ENCODE measurements around the gene TMEM121B.

TMEM121B gene

GRCh38 chr22:17137861-17138425 lies 16.8 kb upstream of the TMEM121B start:
- DNase-seq = no peak

DNA sequence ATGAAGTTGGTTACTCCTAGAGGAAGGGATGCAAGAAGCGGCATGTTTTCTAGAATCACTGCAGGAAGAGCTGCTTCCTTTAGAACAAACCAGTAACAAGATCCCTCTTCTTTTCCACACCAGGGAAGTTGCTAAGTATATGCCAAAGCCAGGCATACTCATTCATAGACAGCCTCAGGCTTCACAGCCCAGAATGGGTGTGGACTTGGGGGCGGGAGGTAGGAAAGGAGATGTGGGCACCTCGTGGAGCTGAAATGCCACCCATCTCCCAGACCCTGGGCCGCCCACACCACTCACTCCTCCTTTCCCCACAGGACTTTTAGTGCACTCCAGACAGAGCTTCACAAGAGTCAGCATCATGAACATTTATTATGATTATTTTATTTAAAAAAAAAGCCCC lies 16.0 kb upstream of the TMEM121B start:
- no peak for DNase-seq

- DNase-seq = no peak
Measured at GRCh38 chr22:17135153-17135760, 14.1 kb upstream of the TMEM121B start.

GRCh38 chr22:17133137-17133536 lies 12.0 kb upstream of the TMEM121B start:
- no peak for DNase-seq

GRCh38 chr22:17132112-17132511 lies 11.0 kb upstream of the TMEM121B start:
- DNase-seq = no peak

- DNase-seq = no peak
Measured at GRCh38 chr22:17131686-17132085, 10.5 kb upstream of the TMEM121B start.

GRCh38 chr22:17130199-17130598 lies 9.0 kb upstream of the TMEM121B start:
- no peak for DNase-seq

DNA sequence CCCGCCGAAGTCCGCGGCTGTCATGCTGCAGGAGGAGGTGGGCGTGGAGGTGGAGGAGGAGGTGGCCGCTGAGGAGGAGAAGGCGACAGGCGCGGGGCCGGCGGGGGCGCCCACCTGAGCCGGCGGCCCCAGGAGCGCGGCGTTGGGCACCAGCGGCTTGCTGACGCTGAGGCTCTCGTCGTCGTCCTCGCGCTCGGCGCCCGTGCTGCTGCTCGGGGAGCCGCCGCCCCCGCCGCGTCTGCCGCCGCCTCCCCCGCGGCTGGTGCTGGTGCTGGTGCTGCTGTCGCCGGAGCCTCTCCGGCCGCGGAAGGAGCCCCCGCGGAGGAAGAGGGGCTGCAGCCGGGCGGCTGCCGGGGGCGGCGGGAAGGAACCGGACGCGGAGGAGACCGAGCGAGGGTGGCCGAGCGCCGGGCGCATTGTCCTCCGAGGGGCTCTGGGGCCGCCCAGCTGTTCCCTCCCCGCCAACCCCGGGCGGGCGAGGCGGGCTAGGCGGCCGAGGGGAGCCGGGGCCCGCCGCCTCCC lies 388 bp downstream of the TMEM121B start:
- DNase-seq = no peak

GRCh38 chr22:17120281-17120680 lies 879 bp downstream of the TMEM121B start:
- DNase-seq = peak; percentile 92

DNA sequence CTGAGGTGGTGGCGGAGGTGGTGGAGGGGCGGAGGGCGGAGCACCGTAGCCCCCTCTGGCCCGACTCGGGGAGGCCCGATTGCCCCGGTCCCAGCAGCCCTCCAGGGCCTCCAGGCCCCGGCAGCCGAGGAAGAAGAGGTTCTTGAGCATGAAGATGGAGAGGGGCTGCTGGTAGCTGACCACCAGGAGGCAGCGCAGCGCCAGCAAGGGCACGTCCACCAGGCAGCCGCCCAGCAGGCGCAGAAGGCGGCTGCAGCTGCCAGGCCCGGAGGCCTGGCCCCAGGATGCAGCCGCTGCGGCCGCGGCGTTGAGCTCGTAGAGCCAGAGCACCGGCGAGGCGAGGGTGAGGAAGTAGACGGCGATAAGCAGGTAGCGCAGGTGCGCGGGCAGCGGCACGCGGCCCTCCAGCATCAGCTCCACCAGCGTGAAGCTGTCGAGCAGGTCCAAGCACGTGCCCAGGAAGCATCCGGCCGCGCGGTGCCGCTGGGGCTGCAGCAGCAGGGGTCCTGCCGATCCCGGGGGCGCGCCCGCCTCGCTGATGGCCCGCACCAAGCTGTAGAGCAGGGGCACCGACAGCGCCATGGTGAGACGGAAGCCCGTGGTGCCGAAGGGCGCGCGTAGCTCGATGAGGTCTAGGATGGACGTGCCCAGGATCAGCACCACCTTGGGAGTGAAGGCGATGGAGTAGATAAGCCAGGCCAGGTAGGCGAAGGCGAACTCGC lies 1.5 kb downstream of the TMEM121B start:
- DNase-seq = peak; percentile 69

- no peak for DNase-seq
Measured at GRCh38 chr22:17118342-17118741, 2.8 kb downstream of the TMEM121B start.

DNA sequence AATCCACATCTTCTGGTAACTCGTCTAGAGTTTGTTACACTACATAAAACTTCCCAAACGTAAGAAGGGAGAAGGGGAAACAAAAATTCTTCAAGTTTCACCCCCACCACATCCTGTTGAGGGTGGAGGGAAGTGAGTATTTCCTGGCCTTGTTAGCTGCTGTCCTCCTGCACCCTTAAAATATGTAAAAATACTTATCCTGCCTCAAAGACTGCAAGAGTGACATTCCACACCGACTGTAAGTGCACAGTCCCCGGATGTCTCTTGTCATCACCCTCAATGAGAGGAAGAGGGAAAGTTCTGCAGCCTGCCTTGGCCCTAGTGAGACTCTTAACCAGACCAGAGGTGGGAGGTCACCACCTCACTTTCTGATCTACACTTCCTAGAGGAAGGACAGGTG lies 3.3 kb downstream of the TMEM121B start:
- DNase-seq = no peak

DNA sequence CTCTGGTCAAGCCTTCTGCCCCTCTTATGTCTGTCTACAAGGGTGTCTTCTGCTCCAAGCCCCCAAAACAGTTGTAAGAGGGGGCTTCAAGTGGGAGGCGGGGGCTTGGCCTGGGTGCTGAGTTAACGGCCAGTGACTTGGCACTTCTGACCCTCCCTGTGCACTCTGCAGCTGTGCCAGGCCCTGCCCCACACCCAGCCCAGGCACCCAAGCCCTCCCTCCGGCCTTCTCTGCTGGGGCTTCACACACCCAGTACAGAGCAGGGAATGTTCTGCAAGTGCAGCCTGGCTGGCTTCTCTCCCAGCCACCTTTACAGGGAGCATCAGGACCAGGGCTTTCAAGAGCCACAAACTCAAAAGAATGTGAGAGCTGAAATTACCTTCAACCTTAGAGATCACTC lies 3.8 kb downstream of the TMEM121B start:
- no peak for DNase-seq

- DNase-seq = no peak
Measured at GRCh38 chr22:17116572-17117330, 4.4 kb downstream of the TMEM121B start.

GRCh38 chr22:17115945-17116565 lies 5.1 kb downstream of the TMEM121B start:
- DNase-seq = no peak

DNA sequence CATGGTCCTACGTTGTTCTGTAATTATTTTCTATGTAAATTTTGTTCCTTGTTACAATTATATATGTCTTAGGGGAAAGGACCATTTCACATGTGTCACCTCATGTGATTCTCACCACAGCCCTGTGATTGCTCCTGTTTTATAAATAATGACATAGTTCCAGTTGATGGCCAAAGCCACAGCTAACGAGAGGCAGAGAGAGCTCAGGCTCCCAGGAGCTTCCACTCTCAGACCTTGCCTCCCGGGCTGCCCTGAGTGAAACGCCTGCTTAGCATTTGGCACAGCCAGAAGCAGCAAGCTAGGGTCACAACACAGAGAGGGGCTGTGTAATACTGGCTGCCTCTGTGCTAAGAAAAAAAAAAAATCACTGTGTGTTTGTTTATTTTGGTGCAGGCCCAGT lies 5.9 kb downstream of the TMEM121B start:
- no peak for DNase-seq

- no peak for DNase-seq
Measured at GRCh38 chr22:17114898-17115235, 6.3 kb downstream of the TMEM121B start.

DNA sequence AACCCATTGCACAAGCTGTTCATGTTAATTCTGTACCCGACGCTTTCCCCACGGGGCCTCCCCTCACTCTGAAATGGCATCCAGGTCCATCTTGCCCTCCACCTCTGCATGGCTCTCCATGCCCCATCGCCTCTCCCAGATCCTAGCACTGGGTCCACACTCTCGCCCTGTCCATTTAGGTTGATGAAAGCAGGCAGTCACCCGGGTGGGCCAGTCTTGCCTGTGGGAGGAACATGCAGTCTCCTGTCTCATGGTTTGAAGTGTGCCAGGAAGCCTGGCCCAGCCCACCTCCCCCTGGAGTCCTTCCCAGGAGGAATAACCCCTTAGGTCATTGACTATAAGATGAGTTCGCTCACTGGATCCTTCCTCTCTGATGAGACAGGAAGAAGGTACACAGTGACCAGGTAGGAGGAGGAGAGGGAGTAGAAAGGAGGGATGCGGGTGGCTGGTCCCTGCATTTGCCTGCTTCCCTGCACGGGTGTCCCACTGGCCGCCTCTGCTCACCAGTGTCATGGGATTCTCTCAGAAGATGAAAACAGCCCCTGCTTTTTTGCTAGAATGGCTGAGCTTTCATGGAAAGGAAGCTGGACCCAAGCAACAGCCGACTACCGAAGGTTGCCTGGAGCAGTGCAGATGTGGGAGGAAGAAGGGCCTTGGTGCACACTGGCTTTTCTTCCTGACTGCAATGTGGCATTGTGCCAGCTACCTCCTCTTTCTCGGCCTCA lies 6.8 kb downstream of the TMEM121B start:
- DNase-seq = no peak

- DNase-seq = no peak
Measured at GRCh38 chr22:17113600-17113999, 7.6 kb downstream of the TMEM121B start.

- no peak for DNase-seq
Measured at GRCh38 chr22:17112491-17113042, 8.6 kb downstream of the TMEM121B start.

DNA sequence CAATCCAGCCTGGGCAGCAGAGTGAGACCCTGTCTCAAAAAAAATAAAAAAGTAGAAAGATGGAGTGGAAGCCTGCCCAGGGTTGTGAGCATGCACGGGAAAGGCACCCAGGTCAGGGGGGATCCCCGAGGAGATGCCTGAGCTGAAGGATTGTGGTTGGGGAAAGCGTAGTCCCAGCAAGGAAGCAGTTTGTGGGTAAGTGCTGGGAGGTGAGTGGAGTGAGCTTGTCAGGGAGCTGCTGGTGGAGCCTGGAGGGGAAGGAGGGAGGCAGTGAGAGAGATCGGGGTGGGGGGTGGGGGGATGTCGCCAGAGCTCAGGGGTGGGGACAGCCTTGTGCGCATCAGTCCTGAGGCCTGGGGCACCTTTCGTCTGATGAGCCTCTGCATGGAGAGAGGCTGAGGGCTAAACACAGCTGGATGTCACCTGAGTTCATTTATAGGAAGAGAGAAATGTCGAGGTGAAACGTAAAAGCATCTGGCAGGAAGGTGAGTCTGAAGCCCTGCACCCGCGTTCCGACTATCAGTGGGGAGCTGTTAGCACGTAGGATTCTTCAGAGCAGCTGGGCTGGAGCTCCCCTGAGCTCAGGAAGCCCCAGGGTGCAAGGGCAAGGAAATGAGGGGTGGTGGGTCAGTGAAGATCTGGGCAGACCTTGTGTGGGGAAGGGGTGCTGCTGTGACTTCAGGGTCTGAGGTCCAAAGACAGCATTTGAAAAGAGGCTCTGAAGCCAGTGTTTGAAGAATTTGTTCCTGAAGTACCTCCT lies 10.2 kb downstream of the TMEM121B start:
- no peak for DNase-seq
